Psoas muscle (tissue), 8 donors: ENCODE results near the gene RIN3. TPM values are rescaled to one million over a fixed set of nuclear protein-coding genes. Genes with fewer than 3 reads are reported as not detected.

ENCODE experiments used
- ATAC-seq, 4 donors: fragments of 200-7000 bp; cut with Tn5 transposase; one replicate each; pipeline ENCODE4 v1.9.1; 2020; ENCODE audit warnings: moderate library complexity in 3 of 4, mild to moderate bottlenecking in 2 of 4
- DNase-seq, 2 donors: peaks; one replicate each; pipeline ENCODE4 v3.0.0-alpha.2; 2020
- H3K27ac ChIP-seq: fragments of 200-600 bp; one replicate; pipeline ENCODE4 v1.8.0; 2022
- H3K27me3 ChIP-seq, 3 donors: fragments of 200-600 bp in 1 of 3; one replicate each; pipeline versions ENCODE4 v1.6.1 to v1.8.0; 2013 to 2022; ENCODE audit warnings: low read length in 2 of 3, mild to moderate bottlenecking in 2 of 3, moderate library complexity in 1 of 3; ENCODE audit not compliant: insufficient read depth in 3 of 3
- H3K36me3 ChIP-seq, 2 donors: fragments of 200-600 bp in 1 of 2; one replicate each; pipeline versions ENCODE4 v1.6.1 to v1.8.0; 2013 to 2022; ENCODE audit warnings: low read depth in 1 of 2, mild to moderate bottlenecking in 1 of 2, moderate library complexity in 1 of 2; ENCODE audit not compliant: insufficient read depth in 1 of 2
- H3K4me1 ChIP-seq: fragments of 200-600 bp; one replicate; pipeline ENCODE4 v1.8.0; 2022
- H3K4me3 ChIP-seq: fragments of 200-600 bp; one replicate; pipeline ENCODE4 v1.8.0; 2022; ENCODE audit warnings: mild to moderate bottlenecking
- H3K9me3 ChIP-seq: fragments of 200-600 bp; one replicate; pipeline ENCODE4 v1.8.0; 2022
- WGBS, 3 donors: extraction: QIAGEN DNeasy Blood & Tissue Kit; methylation state at CpG; one replicate each; pipeline versions ENCODE4 v1.1.6 to v1.1.7; 2013; 5-methylcytosine and 5-hydroxymethylcytosine counted together
- intact Hi-C, 2 donors: fragments of 100-400 bp; cut with DNase I; formaldehyde crosslinking; loops; one replicate each; pipeline versions ENCODE4 v1.11.0 to v1.14.2; 2022
- polyA plus RNA-seq, 3 donors: library from polyadenylated mRNA; stranded (reverse); fragments of 200-250 nt; gene quantifications; one replicate each; pipeline ENCODE4 v1.2.3, GENCODE V29; 2013
- total RNA-seq, 4 donors: library from RNA; stranded (reverse); fragmentation: NEBNext Ultra II Directional in 2 of 4; extraction: Animal tissue kit (Norgen Biotek cat#: 25700) in 2 of 4; gene quantifications; one replicate each; pipeline versions ENCODE4 v1.2.1 to v1.2.4, GENCODE V29; 2021 to 2023
- TF ChIP-seq, protein P1 (sequence below): fragments of 200-600 bp; IDR thresholded peaks from one replicate; pipeline ENCODE4 v1.8.0; 2022; ENCODE audit warnings: antibody characterized with exemption
- donor health status: healthy with polysubstance abuse.
- donor health status: DM: no; HTN: no; CAD: no; lungs with moderate emphysema.
- donor health status: Bipolar disorder and iron deficiency.
- donor health status: healthy.
- donor health status: DM: yes; HTN: yes; CAD: no.
- donor health status: DM: no; HTN: no; CAD: no.
- donor health status: DM: no; HTN: no; CAD: no.
- donor health status: DM: yes; HTN: yes; CAD: no.

RIN3 gene
- total and polyA plus RNA-seq, 7 donors, result 1.2 to 8.7 (median 3.8) TPM

DNA sequence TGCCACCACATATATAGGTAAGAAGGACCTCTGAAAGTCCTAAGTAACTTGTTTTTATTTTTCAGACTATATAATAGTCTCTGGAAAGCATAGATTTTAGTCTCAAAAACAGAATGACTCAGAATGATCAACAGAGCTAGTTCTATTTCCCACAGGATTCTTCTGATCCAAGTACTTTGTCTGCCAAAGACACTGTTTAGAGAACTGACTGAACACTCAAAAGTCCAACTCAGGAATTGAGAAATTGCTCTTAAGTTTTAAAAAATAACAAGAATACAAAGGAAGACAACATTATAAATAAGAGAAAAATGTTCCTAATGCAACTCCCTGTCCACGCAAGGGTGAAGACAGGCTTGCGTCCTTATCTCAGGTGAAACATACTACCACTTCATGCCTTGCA, 205.8 kb downstream of the RIN3 start:
- H3K9me3 ChIP-seq, result no peaks in the 10 kb centered on the region
- TF ChIP-seq, protein P1, sequence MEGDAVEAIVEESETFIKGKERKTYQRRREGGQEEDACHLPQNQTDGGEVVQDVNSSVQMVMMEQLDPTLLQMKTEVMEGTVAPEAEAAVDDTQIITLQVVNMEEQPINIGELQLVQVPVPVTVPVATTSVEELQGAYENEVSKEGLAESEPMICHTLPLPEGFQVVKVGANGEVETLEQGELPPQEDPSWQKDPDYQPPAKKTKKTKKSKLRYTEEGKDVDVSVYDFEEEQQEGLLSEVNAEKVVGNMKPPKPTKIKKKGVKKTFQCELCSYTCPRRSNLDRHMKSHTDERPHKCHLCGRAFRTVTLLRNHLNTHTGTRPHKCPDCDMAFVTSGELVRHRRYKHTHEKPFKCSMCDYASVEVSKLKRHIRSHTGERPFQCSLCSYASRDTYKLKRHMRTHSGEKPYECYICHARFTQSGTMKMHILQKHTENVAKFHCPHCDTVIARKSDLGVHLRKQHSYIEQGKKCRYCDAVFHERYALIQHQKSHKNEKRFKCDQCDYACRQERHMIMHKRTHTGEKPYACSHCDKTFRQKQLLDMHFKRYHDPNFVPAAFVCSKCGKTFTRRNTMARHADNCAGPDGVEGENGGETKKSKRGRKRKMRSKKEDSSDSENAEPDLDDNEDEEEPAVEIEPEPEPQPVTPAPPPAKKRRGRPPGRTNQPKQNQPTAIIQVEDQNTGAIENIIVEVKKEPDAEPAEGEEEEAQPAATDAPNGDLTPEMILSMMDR, result no peak
- H3K36me3 ChIP-seq, result peaks cover 0 to 7% of the 10 kb centered on the region in 2 donors
- intact Hi-C loops, result no loop called here
- H3K4me1 ChIP-seq, result peaks cover under 1% of the 10 kb centered on the region
- ATAC-seq, result peak in 1 of 4 donors; percentile 33
- H3K27me3 ChIP-seq, result no peaks in the 10 kb centered on the region
- no peak overlapping the region for H3K4me3 ChIP-seq
- no peak overlapping the region for H3K27ac ChIP-seq
- 86 to 96% (median 90%) methylated on average over 2 of the region's 2 CpGs for WGBS, 3 donors
- no peak for DNase-seq

DNA sequence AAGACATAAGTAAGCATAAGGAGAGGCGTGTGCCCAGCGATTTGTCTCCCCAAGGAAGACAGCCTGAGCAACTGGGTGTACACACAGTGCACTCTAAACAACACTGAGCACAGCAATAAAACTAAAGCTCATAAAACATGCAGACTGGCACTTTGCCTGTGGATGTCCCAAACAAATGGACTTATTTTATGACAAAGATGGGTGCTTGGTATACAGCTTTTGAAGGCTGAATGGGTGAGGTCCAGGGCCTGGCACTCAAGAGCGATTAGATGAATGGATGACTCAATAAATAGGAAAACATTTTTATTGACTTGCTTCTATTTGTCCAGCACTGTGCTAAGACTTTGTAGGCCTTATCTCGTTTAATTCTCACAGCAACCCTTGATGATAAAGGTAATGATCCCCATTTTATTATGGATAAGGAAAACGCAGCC, 206.3 kb downstream of the RIN3 start:
- DNase-seq, result no peak
- H3K27ac ChIP-seq, result no peak overlapping the region
- ATAC-seq, result peak in 1 of 4 donors; percentile 48
- no peaks in the 10 kb centered on the region for H3K9me3 ChIP-seq
- peaks cover 5% of the 10 kb centered on the region for H3K4me1 ChIP-seq
- peaks cover 0 to 7% of the 10 kb centered on the region in 2 donors for H3K36me3 ChIP-seq
- no peak overlapping the region for H3K4me3 ChIP-seq
- TF ChIP-seq, protein P1, result no peak
- intact Hi-C loops, result no loop called here
- H3K27me3 ChIP-seq, result no peaks in the 10 kb centered on the region
- 74 to 88% (median 85%) methylated on average over 5 of the region's 5 CpGs for WGBS, 3 donors

DNA sequence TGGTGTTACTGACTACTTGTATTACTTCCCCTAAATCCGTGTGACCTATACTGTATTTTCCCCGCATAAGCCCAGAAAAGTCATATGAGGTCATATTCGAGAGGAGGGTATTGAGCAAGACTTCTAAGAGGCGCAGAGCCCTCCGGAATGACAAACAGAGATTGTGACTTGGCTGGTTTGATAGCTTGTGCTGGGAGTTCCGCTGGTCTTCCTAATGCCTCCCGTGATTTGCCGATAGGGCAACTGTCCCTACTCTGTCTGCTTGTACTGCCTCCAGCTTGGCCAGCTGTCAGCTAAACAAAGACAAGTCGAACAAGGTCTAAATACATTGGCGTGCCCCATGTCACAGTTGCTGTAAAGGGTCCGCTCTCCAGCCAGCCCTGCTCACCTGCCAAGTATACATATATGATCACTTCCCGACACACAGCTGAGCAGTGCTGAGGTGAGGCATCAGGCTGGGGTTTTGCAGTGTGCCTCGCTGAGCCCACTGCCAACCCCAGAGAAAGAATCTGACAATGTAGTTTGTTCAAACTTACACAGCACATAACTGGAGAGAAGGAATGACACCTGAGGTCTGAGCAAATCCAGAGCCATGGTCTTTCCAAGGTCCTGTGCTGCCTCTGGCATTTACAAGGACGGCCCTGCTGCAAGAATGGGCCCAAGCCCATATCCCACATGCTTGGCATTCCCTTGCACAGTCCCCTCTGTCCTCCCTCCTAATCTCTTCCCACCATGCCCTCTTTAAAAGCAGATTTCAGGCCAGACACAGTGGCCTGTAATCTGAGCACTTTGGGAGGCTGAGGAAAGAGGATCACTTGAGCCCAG, 211.1 kb downstream of the RIN3 start:
- H3K4me1 ChIP-seq, result peaks cover 8% of the 10 kb centered on the region
- H3K27ac ChIP-seq, result peak overlapping the region; percentile 63
- WGBS, 3 donors, result 31 to 56% (median 41%) methylated on average over 14 of the region's 14 CpGs
- H3K36me3 ChIP-seq, result peaks cover 0 to 2% of the 10 kb centered on the region in 2 donors
- intact Hi-C loops, result no loop called here
- peak; percentile 63 to 75 (median 68) for ATAC-seq
- TF ChIP-seq, protein P1, result no peak
- no peaks in the 10 kb centered on the region for H3K27me3 ChIP-seq
- H3K4me3 ChIP-seq, result peak overlapping the region; percentile 32
- DNase-seq, result no peak
- H3K9me3 ChIP-seq, result no peaks in the 10 kb centered on the region

DNA sequence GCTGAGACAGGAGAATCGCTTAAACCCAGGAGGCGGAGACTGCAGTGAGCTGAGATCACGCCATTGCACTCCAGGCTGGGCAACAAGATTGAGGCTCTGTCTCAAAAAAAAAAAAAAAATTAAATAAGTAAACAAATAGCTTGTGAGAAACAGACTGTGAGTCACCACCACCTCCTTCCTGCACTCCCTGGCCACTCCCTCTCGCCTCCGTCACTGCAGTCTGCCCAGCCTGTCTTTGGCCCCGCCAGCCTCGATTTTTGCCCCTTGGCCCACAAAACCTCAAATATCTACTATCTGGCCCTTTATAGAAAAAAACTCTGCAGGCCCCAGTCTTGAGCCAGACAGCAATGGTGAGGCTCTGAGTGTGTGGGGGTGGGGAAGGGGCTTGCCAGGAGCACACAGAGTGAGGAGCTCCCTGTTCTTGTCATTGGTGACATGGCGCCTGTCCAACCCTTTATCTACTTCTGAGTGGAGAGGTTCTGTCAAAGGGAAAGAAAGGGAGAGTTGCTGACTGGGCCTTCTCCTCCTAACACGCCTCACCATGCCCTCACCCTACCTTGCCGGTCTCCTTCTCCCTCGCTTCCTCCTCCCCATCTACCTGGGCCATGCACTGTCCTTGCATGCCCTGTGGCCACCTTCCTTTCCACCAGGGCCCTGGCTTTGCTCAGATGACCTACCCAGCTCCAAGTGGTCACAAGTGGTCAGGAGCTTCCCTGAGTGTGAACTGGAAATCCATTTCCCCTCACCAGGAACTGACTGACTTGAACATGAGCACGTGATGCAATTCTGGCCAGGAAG, 212.8 kb downstream of the RIN3 start:
- no peak overlapping the region for H3K4me3 ChIP-seq
- peaks cover 8% of the 10 kb centered on the region for H3K4me1 ChIP-seq
- H3K9me3 ChIP-seq, result no peaks in the 10 kb centered on the region
- peaks cover 0 to 18% of the 10 kb centered on the region in 2 donors for H3K36me3 ChIP-seq
- H3K27me3 ChIP-seq, result no peaks in the 10 kb centered on the region
- H3K27ac ChIP-seq, result no peak overlapping the region
- TF ChIP-seq, protein P1, result no peak
- DNase-seq (peak; percentile 69 to 77), ATAC-seq (peak in 2 of 4 donors; percentile 42 to 59)
- WGBS, 3 donors, result 83 to 91% (median 85%) methylated on average over 11 to 12 of the region's 12 CpGs
- intact Hi-C loops, result no loop called here
